Mammary epithelial cell (primary cell): Measurements from ENCODE around the gene UPP2.
A peak's percentile ranks its signal among the peaks of the same experiment; 100 is the strongest.

Experiments
- CTCF ChIP-seq, 2 donors: IDR thresholded peaks in 1 of 2; conservative IDR thresholded peaks in 1 of 2; 2 replicates each; pipeline ENCODE4 v1.5.1; 2011 to 2012; ENCODE audit warnings: inconsistent platforms in 2 of 2, low read length in 2 of 2, mild to moderate bottlenecking in 2 of 2, control low read depth in 1 of 2, low read depth in 1 of 2; ENCODE audit not compliant: insufficient read depth in 1 of 2; ENCODE audit errors: extremely low read depth in 1 of 2
- EZH2 ChIP-seq: IDR thresholded peaks from 2 replicates; pipeline ENCODE4 v1.6.1; 2012; ENCODE audit warnings: low read length, inconsistent platforms, borderline replicate concordance

DNA sequence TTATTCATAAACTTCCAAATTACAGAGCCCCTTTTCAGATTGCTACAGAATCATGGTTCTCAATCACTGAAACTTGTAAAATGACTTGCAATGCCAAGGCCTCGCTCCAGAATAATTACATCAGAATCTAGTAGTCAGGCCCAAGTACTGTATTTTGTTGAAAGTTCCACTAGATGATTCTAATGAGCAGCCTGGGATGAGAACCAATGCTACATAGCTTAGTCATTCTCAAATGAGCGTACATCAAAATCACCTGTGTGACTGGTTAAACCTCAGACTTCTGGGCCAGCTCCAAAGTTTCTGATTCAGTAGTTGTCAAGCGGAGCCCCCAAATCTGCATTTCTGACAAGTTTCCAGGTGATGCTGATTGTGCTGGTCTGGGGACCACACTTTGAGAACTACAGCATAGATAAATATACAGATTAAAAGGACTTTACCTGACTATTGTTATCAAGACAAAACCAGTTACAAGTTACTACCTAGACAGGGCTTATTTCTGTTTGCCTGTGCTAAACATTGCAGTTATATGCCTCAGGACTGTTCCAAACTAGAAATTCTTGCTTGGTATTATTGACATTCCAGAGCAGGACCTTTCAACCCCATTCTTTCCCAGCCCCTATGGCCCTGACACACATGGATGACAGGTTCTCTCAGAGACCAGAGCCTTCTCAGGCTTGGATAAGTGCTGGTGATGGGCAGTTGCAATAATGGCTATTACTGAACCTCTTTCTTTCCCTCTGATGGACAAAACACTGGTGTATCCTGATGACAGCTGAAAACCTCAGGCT is 83.1 kb downstream of the UPP2 start:
- TF ChIP-seq CTCF (conservative IDR thresholded peaks at IDR 0.05 in 1 of 2, IDR thresholded peaks at IDR 0.05 in 1 of 2; ENCODE audit: extremely low read depth in 1 of 2, insufficient read depth in 1 of 2, low read depth in 1 of 2, low read length in 2 of 2) (peak in 1 of 2 donors; percentile 26), EZH2 (no peak)
